Mucosa of gallbladder (tissue), 1 donor: ENCODE data around the gene TTLL5. TPM values are rescaled to one million over a fixed set of nuclear protein-coding genes. Genes with fewer than 3 reads are reported as not detected.
"Not testable (repeated sequence)": the region's sequence is repeated elsewhere in the genome, so short reads cannot be mapped to it uniquely, and the experiment has no call there.

Experiments used
- DNase-seq: peaks from one replicate; pipeline ENCODE4 v3.0.0-alpha.2; 2020; ENCODE audit warnings: low spot score
- total RNA-seq: library from RNA; stranded (reverse); gene quantifications from one replicate; pipeline ENCODE4 v1.2.1, GENCODE V29; 2021
- donor health status: DM: no; HTN: no; CAD: no.

TTLL5 gene
- total RNA-seq, 1 donor from 2014 or later, result 30.1 TPM

- peak; percentile 27 for DNase-seq
These were observed 170.9 kb downstream of the TTLL5 start for GRCh38 chr14:75831952-75832351.

GRCh38 chr14:75832621-75833297 is 171.7 kb downstream of the TTLL5 start:
- no peak for DNase-seq

- DNase-seq, result no peak
These were observed 172.4 kb downstream of the TTLL5 start for GRCh38 chr14:75833326-75834020.

GRCh38 chr14:75835156-75835725 is 174.2 kb downstream of the TTLL5 start:
- no peak for DNase-seq

GRCh38 chr14:75835737-75836136 is 174.7 kb downstream of the TTLL5 start:
- no peak for DNase-seq

GRCh38 chr14:75837151-75837787 is 176.2 kb downstream of the TTLL5 start:
- DNase-seq, result no peak

DNA sequence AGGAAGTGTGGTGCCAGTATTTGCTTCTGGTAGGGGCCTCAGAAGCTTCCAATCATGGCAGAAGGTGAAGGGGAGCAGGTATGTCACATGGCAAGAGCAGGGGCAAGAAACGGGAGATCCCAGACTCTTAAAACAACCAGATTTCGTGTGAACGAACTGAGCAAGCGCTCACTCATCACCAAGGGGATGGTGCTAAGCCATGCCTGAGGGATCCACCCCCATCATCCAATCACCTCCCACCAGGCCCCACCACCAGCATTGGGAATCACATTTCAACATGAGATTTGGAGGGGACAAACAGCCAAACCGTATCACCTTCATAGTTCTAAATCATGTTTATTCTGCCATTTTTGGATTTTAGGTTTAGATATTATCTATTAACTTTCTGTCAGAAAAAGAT is 179.9 kb downstream of the TTLL5 start:
- DNase-seq, result no peak

GRCh38 chr14:75842551-75842950 is 181.5 kb downstream of the TTLL5 start:
- DNase-seq, result no peak

DNA sequence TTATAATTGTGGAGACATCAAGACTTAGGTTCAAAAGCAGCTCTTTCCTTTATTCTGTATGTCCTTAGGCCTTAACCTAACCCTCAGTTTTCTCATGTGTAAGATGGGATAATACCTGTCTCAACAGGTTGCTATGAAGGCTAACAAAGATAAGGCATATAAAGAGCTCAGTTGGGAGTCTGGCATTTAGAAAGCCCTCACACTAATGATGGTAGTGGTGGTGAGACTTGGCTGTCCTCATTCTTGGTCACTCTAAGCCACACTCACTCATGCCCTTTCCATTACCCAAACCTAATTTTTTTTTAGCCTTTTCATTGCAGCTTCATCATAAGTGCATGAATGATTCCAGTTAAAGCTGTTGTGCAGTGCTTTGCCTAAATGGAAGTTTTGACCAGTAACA is 183.4 kb downstream of the TTLL5 start:
- DNase-seq, result no peak

DNA sequence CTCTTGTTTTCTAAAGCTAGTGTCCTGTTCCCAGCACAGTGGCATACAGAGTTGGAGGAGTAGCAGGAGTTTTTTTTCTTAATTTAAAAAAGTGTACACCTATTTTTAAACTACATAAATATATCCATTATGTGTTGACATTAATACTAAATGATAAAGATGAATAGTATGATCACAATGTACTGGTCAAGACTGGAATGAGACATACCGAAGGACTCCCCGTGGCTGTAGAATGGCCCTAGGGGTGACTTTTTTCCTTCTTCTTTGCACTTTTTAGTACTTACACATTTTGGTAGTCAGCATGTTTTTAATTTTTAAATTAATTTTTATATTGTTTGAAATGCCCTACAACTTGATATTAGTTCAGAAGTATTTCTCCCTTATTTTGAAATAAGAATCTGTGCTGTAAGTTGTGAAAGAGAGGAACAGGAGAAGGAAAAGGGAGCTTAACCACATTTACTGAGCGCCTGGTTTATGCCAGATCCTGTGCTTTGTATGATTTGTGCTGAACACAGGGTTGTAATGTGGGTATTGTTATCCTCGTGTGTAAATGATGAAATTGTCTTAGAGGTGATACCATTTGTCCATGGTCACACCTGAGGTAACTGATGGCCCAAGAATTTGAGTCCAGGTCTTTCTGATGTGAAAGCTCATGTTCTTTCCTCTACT is 184.2 kb downstream of the TTLL5 start:
- no peak for DNase-seq

GRCh38 chr14:75846694-75847093 is 185.6 kb downstream of the TTLL5 start:
- DNase-seq, result not testable (repeated sequence)

DNA sequence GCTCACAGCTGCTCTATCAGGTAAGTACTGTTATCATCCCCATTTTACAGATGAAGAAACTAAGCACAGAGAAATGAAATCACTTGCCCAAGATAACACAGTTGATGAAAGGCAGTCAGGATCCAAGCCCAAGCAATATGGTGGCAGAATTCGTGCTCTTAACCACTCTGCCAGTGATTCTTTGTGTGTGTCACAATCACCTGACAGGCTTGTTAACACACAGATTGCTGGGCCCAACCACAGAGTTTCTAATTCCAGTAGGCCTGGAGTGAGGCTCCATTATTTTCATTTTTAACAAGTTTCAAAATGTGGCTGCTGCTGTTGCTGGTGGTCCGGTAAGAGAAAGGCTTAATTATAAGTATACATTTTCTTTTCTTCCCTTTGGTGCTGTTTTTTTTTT is 186.5 kb downstream of the TTLL5 start:
- DNase-seq, result no peak

- no peak for DNase-seq
These were observed 187.3 kb downstream of the TTLL5 start for GRCh38 chr14:75848167-75848913.

- DNase-seq, result no peak
These were observed 188.4 kb downstream of the TTLL5 start for GRCh38 chr14:75849300-75849895.

- DNase-seq, result no peak
These were observed 190.5 kb downstream of the TTLL5 start for GRCh38 chr14:75851574-75851866.

- no peak for DNase-seq
These were observed 193.2 kb downstream of the TTLL5 start for GRCh38 chr14:75854111-75854799.

- no peak for DNase-seq
These were observed 196.2 kb downstream of the TTLL5 start for GRCh38 chr14:75857199-75857598.

GRCh38 chr14:75858362-75858761 is 197.3 kb downstream of the TTLL5 start:
- DNase-seq, result no peak

GRCh38 chr14:75859746-75860145 is 198.7 kb downstream of the TTLL5 start:
- no peak for DNase-seq

GRCh38 chr14:75860561-75861160 is 199.6 kb downstream of the TTLL5 start:
- DNase-seq, result no peak
